Adipocyte (in vitro differentiated cells): Measurements from ENCODE around the gene RCE1.

ENCODE experiments used
- DNase-seq: peaks from one replicate; pipeline ENCODE4 v3.0.0-alpha.2; 2015; ENCODE audit warnings: low read depth
- H3K27me3 ChIP-seq: replicated peaks from 2 replicates; pipeline ENCODE4 v1.7.0; 2013; ENCODE audit warnings: mild to moderate bottlenecking, low read length, moderate library complexity; ENCODE audit not compliant: control insufficient read depth, insufficient read depth
- H3K36me3 ChIP-seq: 2 replicates; pipeline ENCODE4 v1.7.0; 2013; ENCODE audit warnings: low read length, mild to moderate bottlenecking, moderate library complexity; ENCODE audit not compliant: control insufficient read depth, insufficient read depth, severe bottlenecking
- H3K4me1 ChIP-seq: 2 replicates; pipeline ENCODE4 v1.7.0; 2013; ENCODE audit warnings: mild to moderate bottlenecking, low read length, moderate library complexity; ENCODE audit not compliant: control insufficient read depth, insufficient read depth
- H3K4me3 ChIP-seq: 2 replicates; pipeline ENCODE4 v1.7.0; 2013; ENCODE audit warnings: mild to moderate bottlenecking, low read length, moderate library complexity
- H3K9ac ChIP-seq: 2 replicates; pipeline ENCODE4 v1.7.0; 2013; ENCODE audit warnings: mild to moderate bottlenecking, low read length, moderate library complexity
- H3K9me3 ChIP-seq: 2 replicates; pipeline ENCODE4 v1.7.0; 2013; ENCODE audit warnings: mild to moderate bottlenecking, low read length, moderate library complexity; ENCODE audit not compliant: control insufficient read depth

Gene RCE1

GRCh38 chr11:66866007-66866406 is 22.8 kb downstream of the RCE1 start:
- Histone ChIP-seq H3K27me3 (no peaks in the 10 kb centered on the region), H3K36me3 (peaks cover 46% of the 10 kb centered on the region), H3K9me3 (no peaks in the 10 kb centered on the region), H3K4me1 (no peaks in the 10 kb centered on the region), H3K4me3 (no peak overlapping the region), H3K9ac (no peak overlapping the region)
- no peak for DNase-seq

DNA sequence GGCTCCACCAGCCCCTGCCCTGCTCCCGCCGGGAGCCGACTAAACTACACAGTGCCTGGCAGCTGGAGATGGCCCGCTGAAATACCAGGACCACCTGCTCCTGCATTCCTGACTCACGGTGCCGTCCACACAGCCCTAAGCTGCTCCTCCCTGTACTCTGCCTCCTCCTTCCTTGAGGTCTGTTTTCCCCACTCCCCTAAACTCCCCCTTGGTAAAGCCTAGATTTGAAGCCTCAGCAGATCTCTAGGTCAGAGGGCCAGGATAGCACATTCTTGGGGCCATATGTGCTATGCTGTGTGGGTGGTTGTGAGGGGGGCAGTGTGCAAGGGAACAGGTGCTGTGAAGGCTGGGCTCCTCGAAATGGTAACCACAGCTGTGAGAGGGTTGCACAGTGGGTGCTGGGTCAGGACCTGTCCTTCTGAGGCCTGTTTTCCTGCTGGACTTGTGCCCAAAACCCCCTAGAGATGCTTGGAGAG is 23.3 kb downstream of the RCE1 start:
- Histone ChIP-seq H3K9me3 (no peaks in the 10 kb centered on the region), H3K4me1 (no peaks in the 10 kb centered on the region), H3K27me3 (no peaks in the 10 kb centered on the region), H3K9ac (no peak overlapping the region), H3K36me3 (peaks cover 49% of the 10 kb centered on the region), H3K4me3 (no peak overlapping the region)
- DNase-seq, result no peak

- DNase-seq, result no peak
- Histone ChIP-seq H3K9me3 (no peaks in the 10 kb centered on the region), H3K4me1 (no peaks in the 10 kb centered on the region), H3K9ac (no peak overlapping the region), H3K36me3 (peaks cover 46% of the 10 kb centered on the region), H3K27me3 (no peaks in the 10 kb centered on the region), H3K4me3 (no peak overlapping the region)
Measured at GRCh38 chr11:66867425-66868040, 24.3 kb downstream of the RCE1 start.

GRCh38 chr11:66868082-66868725 is 25.0 kb downstream of the RCE1 start:
- Histone ChIP-seq H3K4me3 (no peak overlapping the region), H3K36me3 (peaks cover 45% of the 10 kb centered on the region), H3K27me3 (no peaks in the 10 kb centered on the region), H3K9me3 (no peaks in the 10 kb centered on the region), H3K4me1 (no peaks in the 10 kb centered on the region), H3K9ac (no peak overlapping the region)
- no peak for DNase-seq

DNA sequence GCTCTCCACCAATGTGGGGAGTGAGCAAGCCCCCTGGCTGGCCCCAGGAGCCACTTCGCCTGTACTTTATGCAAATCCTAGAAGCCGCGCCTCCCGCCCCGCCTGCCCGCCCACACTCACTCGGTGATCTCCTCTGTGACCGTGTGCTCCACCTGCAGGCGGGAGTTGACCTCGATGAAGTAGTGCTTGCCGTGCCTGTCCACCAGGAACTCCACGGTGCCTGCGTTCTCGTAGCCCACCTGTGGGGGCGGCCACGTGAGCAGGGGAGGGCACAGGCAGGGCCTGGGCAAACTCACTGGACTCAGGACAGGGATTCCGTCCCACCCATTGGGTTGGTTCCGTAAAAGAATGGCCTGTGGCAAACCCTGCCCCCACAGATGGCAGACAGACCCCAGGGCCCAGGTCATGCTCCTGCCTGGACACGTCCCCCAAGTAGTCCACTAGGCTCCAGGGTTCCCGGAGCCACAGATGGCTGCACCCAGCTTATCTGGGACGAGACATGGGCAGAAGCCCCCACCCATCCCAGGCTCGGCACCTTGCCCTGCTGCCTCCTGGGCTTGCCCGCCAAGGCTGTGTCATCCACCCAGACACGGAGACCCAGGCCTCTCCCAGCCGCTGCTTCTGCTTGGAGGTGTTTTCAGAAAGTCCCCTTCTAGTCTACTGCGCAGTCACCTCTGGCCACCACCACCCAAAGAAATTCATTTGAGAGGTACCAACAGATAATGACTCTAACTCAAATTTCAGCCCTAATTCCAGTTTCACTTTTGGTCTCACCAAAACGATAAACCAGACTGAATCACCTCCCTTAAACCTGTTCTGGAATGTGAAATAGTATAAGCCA is 25.7 kb downstream of the RCE1 start:
- Histone ChIP-seq H3K9ac (no peak overlapping the region), H3K4me3 (no peak overlapping the region), H3K9me3 (no peaks in the 10 kb centered on the region), H3K4me1 (no peaks in the 10 kb centered on the region), H3K27me3 (no peaks in the 10 kb centered on the region), H3K36me3 (peaks cover 41% of the 10 kb centered on the region)
- no peak for DNase-seq

- no peaks in the 10 kb centered on the region for H3K9me3 ChIP-seq
- no peaks in the 10 kb centered on the region for H3K27me3 ChIP-seq
- no peaks in the 10 kb centered on the region for H3K4me1 ChIP-seq
- no peak overlapping the region for H3K4me3 ChIP-seq
- H3K36me3 ChIP-seq, result peaks cover 37% of the 10 kb centered on the region
- no peak overlapping the region for H3K9ac ChIP-seq
- DNase-seq, result no peak
Measured at GRCh38 chr11:66869567-66869870, 26.3 kb downstream of the RCE1 start.

GRCh38 chr11:66870131-66870530 is 26.9 kb downstream of the RCE1 start:
- DNase-seq, result no peak
- Histone ChIP-seq H3K9me3 (no peaks in the 10 kb centered on the region), H3K4me3 (no peak overlapping the region), H3K27me3 (no peaks in the 10 kb centered on the region), H3K4me1 (no peaks in the 10 kb centered on the region), H3K9ac (no peak overlapping the region), H3K36me3 (peaks cover 37% of the 10 kb centered on the region)

DNA sequence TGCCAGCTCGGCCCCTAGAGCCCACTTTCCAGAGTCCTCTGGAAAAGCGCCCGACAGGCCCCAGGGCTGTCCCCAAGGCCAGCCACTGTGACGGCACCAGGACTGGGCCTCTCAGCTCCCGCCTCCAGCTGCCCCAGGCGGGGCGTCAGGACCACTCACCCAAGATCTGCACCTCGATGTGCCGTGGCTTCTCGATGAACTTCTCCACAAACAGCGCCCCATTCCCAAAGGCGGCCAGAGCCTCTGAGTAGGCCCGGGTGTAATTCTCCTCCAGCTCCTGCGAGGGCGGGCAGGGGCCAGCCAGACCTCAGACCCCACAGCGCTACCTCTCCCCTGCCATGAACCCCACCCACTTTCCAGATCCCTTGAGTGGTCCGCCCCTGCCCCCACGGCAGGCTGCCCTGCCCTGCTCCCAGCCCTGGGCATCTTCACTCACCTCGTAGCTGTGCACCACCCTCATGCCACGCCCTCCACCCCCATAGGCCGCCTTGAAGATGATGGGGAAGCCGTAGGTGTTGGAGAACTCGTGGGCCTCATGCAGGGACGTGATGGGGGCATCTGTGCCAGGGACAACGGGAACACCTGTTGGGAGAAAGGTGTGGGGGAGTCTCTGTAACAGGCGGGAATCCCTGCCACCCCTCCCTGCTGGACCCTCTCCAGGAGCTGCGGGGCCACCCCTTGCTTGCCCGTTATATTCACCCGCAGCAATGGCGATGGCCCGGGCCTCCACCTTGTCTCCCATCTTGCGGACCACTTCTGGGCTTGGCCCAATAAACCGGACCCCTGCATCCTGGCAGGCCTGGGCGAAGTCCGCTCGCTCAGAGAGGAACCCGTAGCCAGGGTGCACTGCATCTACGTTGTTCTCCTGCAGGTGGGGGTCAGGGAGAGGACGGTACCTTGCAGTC is 27.6 kb downstream of the RCE1 start:
- Histone ChIP-seq H3K27me3 (no peaks in the 10 kb centered on the region), H3K9ac (no peak overlapping the region), H3K36me3 (peaks cover 37% of the 10 kb centered on the region), H3K9me3 (no peaks in the 10 kb centered on the region), H3K4me3 (no peak overlapping the region), H3K4me1 (no peaks in the 10 kb centered on the region)
- no peak for DNase-seq

DNA sequence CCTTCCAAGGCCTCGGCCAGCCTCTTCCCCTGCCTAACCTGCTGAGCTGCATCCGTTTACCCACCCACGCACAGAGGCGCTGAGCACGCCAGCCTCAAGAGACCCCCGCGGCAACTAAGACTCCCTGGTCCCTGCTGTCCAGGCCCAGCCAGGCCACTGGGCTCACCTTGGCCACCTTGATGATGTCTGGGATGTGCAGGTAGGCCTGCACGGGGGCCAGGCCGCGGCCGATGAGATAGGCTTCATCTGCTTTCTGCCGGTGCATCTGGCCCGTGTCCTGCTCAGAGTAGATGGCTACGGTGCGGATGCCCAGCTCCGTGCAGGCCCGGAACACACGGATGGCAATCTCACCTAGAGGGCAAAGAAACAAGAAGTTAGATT is 28.3 kb downstream of the RCE1 start:
- H3K9ac ChIP-seq, result no peak overlapping the region
- H3K4me3 ChIP-seq, result no peak overlapping the region
- DNase-seq, result no peak
- H3K36me3 ChIP-seq, result peaks cover 34% of the 10 kb centered on the region
- H3K4me1 ChIP-seq, result no peaks in the 10 kb centered on the region
- H3K27me3 ChIP-seq, result no peaks in the 10 kb centered on the region
- H3K9me3 ChIP-seq, result no peaks in the 10 kb centered on the region

DNA sequence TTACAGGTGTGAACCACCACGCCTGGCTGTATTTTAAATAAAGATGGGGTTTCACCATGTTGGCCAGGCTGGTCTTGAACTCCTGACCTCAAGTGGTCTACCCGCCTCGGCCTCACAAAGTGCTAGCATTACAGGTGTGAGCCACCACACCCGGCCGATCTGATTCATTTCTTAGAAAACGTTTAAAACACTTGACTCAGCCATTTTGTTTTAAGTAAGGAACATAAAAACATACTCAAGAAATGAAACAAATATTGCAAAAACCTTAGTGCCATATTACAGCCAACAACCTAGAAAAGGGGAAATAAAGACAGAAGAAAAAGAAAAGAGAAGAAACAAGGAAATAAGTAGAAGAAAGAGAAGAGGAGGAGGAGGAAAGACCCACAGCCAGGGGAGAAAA is 31.0 kb downstream of the RCE1 start:
- H3K4me1 ChIP-seq, result peaks cover 13% of the 10 kb centered on the region
- no peak overlapping the region for H3K9ac ChIP-seq
- peaks cover 26% of the 10 kb centered on the region for H3K36me3 ChIP-seq
- no peaks in the 10 kb centered on the region for H3K27me3 ChIP-seq
- no peaks in the 10 kb centered on the region for H3K9me3 ChIP-seq
- H3K4me3 ChIP-seq, result no peak overlapping the region
- DNase-seq, result no peak

DNA sequence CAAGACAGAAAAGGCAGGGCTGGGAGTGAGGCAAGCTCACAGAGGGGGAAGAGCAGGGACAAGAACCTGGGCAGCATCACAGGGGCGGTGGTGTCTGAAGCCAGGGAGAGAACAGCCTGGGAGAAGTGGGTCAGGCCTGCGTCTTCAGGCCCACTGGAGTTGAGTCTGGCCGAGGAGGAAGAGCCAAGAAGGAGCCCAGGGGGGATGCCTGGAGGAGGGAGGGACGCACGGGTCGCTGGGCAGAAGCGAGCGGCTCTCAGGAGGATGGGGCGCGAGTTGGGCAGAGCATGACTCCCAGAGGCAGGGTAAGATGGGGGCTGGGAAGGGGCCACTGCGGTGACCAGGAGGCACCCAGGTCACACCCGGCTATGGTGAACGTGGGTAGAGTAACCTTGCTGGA is 32.1 kb downstream of the RCE1 start:
- no peaks in the 10 kb centered on the region for H3K27me3 ChIP-seq
- no peak overlapping the region for H3K9ac ChIP-seq
- H3K9me3 ChIP-seq, result no peaks in the 10 kb centered on the region
- no peak overlapping the region for H3K4me3 ChIP-seq
- DNase-seq, result no peak
- peaks cover 14% of the 10 kb centered on the region for H3K36me3 ChIP-seq
- peaks cover 15% of the 10 kb centered on the region for H3K4me1 ChIP-seq
